NT2/D1 (cell line): ENCODE data around the gene DPH6.

ENCODE experiments used
- SUZ12 ChIP-seq: IDR thresholded peaks from 2 replicates; pipeline ENCODE4 v1.6.1; 2011; ENCODE audit not compliant: insufficient read length, insufficient read depth; ENCODE audit errors: extremely low read depth
- YY1 ChIP-seq: IDR thresholded peaks from 2 replicates; pipeline ENCODE4 v1.6.1; 2011; ENCODE audit not compliant: insufficient read length, insufficient read depth

DNA sequence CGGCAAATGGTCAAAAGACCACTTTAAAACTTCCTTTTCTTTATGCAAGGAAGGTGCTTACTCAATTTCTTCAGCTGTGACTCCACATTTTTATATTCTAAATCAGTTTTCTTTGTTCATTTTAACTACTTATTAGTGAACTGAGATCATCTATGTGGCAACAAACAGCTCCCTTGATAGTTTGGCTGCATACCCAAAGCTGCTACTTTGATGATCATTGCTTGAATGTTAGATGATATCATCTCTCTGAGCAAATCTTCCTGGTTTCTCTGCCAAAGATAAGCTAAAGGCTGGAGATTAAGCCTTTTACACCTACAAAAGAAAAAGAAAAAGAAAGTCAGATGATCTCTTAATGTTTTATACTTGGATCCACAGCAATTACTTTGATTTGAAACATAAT lies 95.5 kb downstream of the DPH6 start:
- TF ChIP-seq YY1: no peak
- no peak for TF ChIP-seq SUZ12
